Stimulated activated CD4-positive, alpha-beta T cell treated with anti-CD3 and anti-CD28 coated beads, Interleukin-1b, Interleukin-23, amount 100 ng/mL, for 1 hour (primary cell): Measurements from ENCODE around the gene FBN3.
"Not testable (repeated sequence)": the region's sequence is repeated elsewhere in the genome, so short reads cannot be mapped to it uniquely, and the experiment has no call there.

Experiments
- DNase-seq, 2 donors: peaks; one replicate each; pipeline ENCODE4 v3.0.0-alpha.2; 2020; ENCODE audit warnings: low read depth in 2 of 2

The FBN3 gene

DNA sequence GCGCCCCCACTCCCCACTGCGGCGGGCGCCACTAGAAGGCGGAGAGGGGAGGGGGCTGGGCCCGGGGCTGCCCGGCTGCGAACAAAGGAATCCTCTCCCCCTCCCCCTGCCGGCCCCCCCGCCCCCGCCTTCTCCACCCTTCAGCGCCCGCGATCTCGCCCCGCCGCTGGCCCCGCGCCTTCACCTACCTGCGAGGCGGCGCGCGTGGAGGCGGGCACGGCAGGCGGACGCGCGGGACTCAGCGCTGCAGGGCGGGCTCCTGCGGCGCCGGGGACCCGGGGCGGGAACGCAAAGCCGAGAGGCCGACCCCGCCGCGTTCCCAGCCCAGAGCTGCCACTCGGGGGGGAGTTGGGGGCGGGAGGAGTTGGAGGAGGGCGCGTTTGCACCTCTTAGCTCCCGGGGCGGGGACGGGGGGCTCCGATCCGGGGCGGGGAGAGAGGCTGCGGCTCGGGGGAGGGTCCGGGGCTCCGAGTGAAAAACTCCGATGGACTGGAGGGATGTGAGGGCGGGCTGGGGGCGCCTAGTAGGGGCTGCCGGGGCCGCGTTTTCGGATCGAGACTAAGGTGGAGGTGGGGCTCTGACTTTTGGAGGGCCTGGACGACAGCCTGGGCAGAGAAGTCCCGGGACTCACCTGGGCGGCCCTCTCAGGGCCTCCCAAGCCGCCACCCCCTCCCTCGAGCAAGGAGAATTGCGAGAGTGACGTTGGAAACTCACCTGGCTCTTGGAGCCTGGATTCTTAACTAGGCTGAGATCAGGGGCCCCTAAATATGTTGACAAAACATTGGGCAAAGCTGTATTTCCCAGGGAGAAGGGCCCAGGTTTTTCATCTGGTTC, at the start of gene FBN3:
FBN3 (minus strand) TSS at position 332 of the 834 bp plus-strand sequence. CDS start 2,112 bp downstream, outside the sequence.
- no peak for DNase-seq

DNA sequence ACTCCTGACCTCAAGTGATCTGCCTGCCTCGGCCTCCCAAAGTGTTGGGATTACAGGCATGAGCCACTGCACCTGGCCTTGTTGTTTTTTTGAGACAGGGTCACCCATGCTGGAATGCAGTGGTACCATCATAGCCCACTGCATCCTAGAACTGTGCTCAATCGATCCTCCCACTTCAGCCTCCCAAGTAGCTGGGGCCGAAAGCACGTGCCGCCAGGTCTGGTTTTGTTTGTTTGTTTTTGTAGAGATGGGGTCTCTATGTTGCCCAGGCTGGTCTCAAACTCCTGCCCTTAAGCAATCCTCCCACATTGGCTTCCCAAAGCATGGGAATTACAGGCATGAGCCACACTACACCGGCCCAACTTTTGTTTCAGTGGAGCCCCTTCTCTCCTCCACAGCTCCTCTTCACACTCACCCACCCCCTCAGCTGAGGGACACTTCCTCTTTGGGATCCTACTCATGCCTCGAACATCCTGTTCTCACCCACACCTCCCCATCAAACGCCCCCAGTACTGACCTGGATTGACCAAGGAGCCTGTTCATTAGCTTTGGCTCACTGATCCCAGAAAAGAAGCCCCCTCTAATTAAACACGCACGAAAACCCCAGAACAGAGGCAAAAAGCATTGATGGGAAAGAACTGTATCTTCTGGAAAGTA, 47.0 kb upstream of the FBN3 start:
- no peak for DNase-seq

DNA sequence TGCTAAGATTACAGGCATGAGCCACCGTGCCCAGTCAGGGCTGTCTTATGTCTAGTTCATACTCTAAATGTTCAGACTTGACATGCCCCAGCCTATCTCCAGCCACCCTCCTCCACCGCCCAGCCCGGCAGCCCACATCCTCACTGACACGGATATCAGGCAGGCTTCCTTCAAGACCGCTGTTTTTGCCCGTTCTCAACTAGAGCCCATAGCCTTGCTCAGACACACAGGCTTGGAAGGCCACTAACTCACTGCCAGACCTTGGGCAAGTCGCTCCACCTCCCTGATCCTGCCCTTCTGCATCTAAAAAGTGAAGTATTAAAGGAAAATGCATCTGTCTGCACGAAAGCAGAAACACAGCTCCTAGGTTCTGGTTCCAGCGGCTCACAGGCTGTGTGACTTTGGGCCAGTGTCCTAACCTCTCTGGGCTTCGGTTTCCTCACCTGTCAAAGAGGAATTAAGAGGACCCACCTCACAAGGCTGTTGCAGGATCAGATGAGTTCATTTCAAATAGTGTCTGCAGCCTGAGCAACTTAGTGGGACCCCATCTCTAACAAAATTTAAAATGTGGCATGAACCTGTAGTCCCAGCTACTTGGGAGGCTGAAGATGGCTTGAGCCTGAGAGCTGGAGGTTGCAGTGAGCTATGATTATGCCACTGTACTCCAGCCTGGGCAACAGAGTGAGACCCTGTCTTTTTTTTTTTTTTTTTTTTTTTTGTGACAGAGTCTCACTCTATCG, 45.3 kb upstream of the FBN3 start:
- no peak for DNase-seq

GRCh38 chr19:8192221-8192820, 42.9 kb upstream of the FBN3 start:
- no peak for DNase-seq

GRCh38 chr19:8185343-8186068, 36.1 kb upstream of the FBN3 start:
- no peak for DNase-seq

DNA sequence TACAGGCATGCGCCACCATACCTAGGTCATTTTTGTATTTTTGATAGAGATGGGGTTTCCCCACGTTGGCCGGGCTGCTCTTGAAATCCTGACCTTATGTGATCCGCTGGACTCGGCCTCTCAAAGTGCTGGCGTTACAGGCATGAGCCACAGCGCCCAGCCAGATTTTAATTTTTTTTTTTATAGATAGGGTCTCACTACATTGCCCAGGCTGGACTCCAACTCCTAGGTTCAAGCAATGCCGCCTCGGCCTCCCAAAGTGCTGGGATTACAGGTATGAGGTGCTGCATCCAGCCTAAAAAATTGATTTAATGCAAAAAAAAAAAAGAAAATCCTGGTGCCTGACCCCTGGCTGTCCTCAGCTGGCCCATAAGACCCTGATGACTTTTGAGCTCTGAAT, 34.9 kb upstream of the FBN3 start:
- no peak for DNase-seq

- no peak for DNase-seq
Measured at GRCh38 chr19:8180018-8180417, 30.6 kb upstream of the FBN3 start.

- DNase-seq: no peak
Measured at GRCh38 chr19:8174706-8175105, 25.3 kb upstream of the FBN3 start.

DNA sequence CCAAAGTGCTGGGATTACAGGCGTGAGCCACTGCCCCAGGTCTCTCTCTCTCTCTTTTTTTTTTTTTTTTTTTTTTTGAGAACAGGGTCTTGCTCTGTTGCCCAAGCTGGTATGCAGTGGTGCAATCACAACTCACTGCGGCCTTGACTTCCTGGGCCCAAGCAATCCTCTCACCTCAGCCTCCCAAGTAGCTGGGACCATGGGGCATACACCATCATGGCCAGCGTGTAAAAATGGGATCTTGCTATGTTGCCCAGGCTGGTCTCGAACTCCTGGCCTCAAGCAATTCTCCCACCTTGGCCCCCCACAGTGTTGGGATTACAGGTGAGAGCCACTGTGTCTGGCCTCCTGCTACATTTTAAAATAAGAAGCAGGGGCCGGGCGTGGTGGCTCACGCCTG, 19.1 kb upstream of the FBN3 start:
- DNase-seq: no peak

DNA sequence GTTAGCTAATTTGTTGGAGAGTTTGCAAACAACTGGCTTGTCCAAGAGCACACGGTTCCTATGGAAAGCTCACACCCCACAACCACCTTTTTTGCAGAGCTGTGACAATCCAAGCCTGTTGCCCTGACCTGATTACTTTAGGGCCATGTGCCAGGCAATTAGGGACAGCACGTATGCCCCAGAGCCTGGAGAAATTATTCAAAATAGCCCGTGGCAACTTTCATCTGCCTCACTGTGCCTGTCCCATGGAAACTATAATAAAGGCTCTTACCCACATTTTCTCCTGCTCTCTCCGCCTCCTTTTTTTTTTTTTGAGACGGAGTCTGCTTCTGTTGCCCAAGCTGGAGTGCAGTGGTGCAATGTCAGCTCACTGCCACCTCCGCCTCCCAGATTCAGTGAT, 18.6 kb upstream of the FBN3 start:
- DNase-seq: no peak

DNA sequence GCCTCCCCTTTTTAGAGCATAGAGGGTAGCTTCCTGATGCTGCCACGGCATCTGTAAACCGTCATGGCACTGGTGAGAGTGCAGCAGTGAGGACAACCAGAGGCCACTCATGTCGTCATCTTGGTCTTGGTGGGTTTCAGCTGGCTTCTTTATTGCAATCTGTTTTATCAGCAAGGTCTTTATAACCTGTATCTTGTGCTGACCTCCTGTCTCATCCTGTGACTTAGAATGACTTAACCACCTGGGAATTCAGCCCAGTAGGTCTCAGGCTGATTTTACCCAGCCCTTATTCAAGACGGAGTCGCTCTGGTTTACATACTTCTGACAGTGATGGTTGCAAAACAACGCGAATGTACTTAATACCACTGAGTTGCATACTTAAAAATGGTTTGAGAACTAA, 14.4 kb upstream of the FBN3 start:
- no peak for DNase-seq

GRCh38 chr19:8161135-8161646, 11.8 kb upstream of the FBN3 start:
- DNase-seq: no peak

DNA sequence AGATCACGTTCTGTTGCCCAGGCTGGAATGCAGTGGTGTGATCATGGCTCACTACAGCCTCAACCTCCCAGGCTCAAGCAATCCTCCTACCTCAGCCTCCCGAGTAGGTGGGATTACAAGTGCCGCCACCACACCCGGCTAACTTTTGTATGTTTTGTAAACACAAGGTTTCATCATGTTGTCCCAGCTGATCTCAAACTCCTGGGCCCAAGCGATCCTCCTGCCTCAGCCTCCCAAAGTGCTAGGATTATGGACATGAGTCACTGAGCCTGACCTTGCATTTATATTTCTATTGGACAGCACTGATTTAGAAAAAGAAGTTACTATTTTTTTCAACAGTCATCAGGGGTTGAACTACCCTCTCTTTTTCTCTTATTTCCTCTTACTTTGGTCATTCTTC, 9.9 kb upstream of the FBN3 start:
- DNase-seq: not testable (repeated sequence)

DNA sequence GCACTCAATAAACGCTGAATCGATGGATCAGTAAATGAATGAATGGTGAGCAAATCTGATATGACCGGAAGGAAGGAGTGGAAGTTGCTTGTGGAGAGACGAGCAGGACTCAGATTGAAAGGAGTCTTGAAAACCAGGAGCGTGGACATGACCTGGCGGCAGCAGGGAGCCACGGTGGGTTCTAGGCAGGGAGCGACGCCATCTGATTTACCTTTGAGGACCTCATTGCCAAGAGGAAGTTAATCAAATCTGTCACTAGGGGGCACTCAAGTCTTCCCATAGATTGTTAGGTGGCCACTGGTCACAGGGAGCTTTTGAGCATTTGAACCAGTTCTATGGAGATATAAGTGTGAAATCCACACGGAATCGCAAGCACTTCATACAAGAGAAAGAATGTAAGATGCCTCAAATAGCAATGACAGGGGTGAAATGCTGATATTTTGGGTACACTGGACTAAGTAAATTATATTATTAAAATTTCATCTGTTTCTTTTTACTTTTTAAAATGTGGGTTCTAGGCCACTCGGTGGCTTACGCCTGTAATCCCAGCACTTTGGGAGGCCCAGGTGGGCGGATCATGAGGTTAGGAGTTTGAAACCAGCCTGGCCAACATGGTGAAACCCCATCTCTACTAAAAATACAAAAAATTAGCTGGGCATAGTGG, 9.2 kb upstream of the FBN3 start:
- DNase-seq: no peak

GRCh38 chr19:8155318-8155717, 5.9 kb upstream of the FBN3 start:
- no peak for DNase-seq

GRCh38 chr19:8154014-8154413, 4.6 kb upstream of the FBN3 start:
- not testable (repeated sequence) for DNase-seq

GRCh38 chr19:8151767-8152035, 2.3 kb upstream of the FBN3 start:
- DNase-seq: no peak

- DNase-seq: no peak
Measured at GRCh38 chr19:8150998-8151766, 1.8 kb upstream of the FBN3 start.

DNA sequence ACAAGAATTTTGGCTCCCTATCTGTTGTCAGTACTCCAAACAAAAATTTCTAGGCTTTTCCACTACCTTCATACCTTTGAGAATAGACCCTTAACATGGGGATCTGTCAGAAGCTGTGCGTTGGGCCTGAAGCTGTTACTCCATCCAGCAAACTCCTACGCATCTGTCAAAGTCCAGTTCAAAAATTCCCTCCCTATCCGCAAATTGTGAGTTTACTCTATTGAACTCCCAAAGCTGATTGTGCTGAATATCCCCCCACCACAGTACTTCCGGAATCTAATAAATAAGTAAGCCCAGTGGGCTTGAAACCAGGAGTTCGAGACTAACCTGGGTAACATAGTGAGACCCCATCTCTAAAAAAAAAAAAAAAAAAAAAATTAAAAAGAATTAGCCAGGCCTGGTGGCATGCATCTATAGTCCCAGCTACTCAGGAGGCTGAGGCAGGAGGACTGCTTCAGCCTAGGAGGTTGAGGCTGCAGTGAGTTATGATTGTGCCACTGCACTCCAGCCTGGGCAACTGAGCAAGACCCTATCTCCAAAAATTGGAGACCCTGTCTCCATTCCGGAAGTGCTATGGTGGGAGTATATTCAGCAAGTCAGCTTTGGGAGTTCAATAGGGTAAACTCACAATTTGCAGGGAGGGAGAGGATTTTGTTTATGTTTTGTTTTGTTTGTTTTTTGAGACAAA, 930 bp upstream of the FBN3 start:
- no peak for DNase-seq
